GM18909 (cell line): ENCODE results near the gene ZNF423.

Experiments
- ATAC-seq: cut with Tn5 transposase; IDR thresholded peaks from one replicate; pipeline ENCODE4 v1.9.1; 2021; ENCODE audit warnings: mild to moderate bottlenecking; ENCODE audit not compliant: unreplicated experiment, poor library complexity

Gene ZNF423

GRCh38 chr16:49439050-49439449, 416.9 kb downstream of the ZNF423 start:
- no peak for ATAC-seq
